ENCODE measurements around the gene GPR162.

DNA sequence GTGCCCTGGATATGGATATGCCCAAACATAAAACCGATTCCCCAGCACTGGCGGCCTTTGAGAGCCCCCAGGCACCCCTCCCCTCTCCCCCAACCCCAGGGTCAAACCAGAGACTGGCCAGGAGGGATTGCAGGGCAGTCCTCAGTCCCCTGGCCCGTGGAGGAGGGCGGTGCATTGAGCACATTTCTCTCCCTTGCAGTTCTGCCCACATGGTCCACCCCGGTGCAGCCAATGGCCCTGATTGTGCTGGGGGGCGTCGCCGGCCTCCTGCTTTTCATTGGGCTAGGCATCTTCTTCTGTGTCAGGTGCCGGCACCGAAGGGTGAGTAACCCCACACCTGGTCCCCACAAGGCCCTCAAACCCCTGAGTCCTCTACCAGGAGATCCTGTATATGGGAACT is 3.4 kb upstream of the GPR162 start:
- TF ChIP-seq, protein P1, sequence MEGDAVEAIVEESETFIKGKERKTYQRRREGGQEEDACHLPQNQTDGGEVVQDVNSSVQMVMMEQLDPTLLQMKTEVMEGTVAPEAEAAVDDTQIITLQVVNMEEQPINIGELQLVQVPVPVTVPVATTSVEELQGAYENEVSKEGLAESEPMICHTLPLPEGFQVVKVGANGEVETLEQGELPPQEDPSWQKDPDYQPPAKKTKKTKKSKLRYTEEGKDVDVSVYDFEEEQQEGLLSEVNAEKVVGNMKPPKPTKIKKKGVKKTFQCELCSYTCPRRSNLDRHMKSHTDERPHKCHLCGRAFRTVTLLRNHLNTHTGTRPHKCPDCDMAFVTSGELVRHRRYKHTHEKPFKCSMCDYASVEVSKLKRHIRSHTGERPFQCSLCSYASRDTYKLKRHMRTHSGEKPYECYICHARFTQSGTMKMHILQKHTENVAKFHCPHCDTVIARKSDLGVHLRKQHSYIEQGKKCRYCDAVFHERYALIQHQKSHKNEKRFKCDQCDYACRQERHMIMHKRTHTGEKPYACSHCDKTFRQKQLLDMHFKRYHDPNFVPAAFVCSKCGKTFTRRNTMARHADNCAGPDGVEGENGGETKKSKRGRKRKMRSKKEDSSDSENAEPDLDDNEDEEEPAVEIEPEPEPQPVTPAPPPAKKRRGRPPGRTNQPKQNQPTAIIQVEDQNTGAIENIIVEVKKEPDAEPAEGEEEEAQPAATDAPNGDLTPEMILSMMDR (conservative IDR thresholded peaks at IDR 0.05; ENCODE audit: low read depth, low read length): no peak
- no peak for TF ChIP-seq EZH2 (IDR thresholded peaks at IDR 0.05; ENCODE audit: low read length, unreplicated experiment)

Data from PC-3 (cell line).